Activated T-helper 1 cell treated with anti-CD3 and anti-CD28 coated beads, Interleukin-12 subunit alpha, Interleukin-12 subunit beta, Interleukin-2, Interleukin-4 antibody, amounts not matched to agents 30 ng/mL and 10 ng/mL and 1 ng/mL, durations not matched to agents 14 hours and 24 hours and 36 hours (primary cell): ENCODE data around the gene PRAMEF14. TPM values are rescaled to one million over a fixed set of nuclear protein-coding genes. Genes with fewer than 3 reads are reported as not detected.
"Not testable (repeated sequence)": the region's sequence is repeated elsewhere in the genome, so short reads cannot be mapped to it uniquely, and the experiment has no call there.

Source experiments
- DNase-seq: peaks from one replicate; pipeline ENCODE4 v3.0.0; 2021; ENCODE audit warnings: low spot score
- H3K27ac Mint-ChIP-seq: one replicate; pipeline ENCODE4 v1.8.0; 2021; ENCODE audit warnings: mild to moderate bottlenecking, mixed read lengths
- H3K27me3 Mint-ChIP-seq: one replicate; pipeline ENCODE4 v1.8.0; 2022; ENCODE audit warnings: mild to moderate bottlenecking, moderate library complexity, mixed read lengths; ENCODE audit not compliant: insufficient read depth
- H3K36me3 Mint-ChIP-seq: one replicate; pipeline ENCODE4 v1.8.0; 2021; ENCODE audit warnings: low read depth, mixed read lengths
- H3K4me1 Mint-ChIP-seq: one replicate; pipeline ENCODE4 v1.8.0; 2021; ENCODE audit warnings: low read depth, mixed read lengths
- H3K4me3 Mint-ChIP-seq: one replicate; pipeline ENCODE4 v1.8.0; 2021; ENCODE audit warnings: mild to moderate bottlenecking, moderate library complexity, mixed read lengths
- H3K9me3 Mint-ChIP-seq: one replicate; pipeline ENCODE4 v1.8.0; 2021; ENCODE audit warnings: mixed read lengths
- intact Hi-C: fragments of 100-400 bp; cut with micrococcal nuclease; formaldehyde crosslinking; loops from one replicate; pipeline ENCODE4 v1.15.1; 2024
- total RNA-seq: library from RNA; stranded (reverse); gene quantifications from 2 replicates; pipeline ENCODE4 v1.2.3, GENCODE V29; 2022

PRAMEF14 gene, protein sequence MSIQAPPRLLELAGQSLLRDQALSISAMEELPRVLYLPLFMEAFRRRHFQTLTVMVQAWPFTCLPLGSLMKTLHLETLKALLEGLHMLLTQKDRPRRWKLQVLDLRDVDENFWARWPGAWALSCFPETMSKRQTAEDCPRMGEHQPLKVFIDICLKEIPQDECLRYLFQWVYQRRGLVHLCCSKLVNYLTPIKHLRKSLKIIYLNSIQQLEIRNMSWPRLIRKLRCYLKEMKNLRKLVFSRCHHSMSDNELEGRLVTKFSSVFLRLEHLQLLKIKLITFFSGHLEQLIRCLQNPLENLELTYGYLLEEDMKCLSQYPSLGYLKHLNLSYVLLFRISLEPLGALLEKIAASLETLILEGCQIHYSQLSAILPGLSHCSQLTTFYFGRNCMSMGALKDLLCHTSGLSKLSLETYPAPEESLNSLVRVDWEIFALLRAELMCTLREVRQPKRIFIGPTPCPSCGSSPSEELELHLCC
- total RNA-seq: not detected in 2 replicates

DNA sequence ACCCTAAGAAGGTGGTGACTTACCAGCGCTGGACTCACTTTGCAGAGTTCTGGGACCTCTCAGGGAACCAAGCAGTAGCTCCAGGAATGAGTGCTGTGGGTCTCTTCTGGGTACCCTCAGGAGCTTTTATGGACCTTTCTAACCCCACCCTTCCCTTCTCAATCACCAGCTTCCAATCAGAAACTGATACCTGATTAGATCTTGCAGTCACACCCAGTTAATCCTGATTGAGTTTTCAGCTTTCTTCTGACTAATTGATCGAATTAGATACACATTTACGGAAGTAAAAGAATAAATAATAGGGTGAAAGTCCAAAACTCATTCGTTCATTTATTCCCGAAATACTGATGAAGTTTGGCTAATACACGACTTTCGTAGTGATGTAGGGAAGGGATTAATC is at the start of gene PRAMEF14:
Gene PRAMEF14, minus strand, starts transcription at position 101 of the 400 bp plus-strand sequence. CDS start 1,820 bp downstream, outside the sequence.
- H3K4me3 Mint-ChIP-seq, DNase-seq, H3K27me3 Mint-ChIP-seq, intact Hi-C loops, H3K27ac Mint-ChIP-seq, H3K4me1 Mint-ChIP-seq, H3K9me3 Mint-ChIP-seq, H3K36me3 Mint-ChIP-seq: not testable (repeated sequence)

DNA sequence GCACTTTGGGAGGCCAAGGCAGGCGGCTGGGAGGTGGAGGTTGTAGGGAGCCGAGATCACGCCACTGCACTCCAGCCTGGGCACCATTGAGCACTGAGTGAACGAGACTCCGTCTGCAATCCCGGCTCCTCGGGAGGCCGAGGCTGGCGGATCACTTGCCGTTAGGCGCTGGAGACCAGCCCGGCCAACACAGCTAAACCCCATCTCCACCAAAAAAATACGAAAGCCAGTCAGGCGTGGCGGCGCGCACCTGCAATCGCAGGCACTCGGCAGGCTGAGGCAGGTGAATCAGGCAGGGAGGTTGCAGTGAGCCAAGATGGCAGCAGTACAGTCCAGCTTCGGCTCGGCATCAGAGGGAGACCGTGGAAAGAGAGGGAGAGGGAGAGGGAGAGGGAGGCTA is 48.4 kb upstream of the PRAMEF14 start:
- H3K4me3 Mint-ChIP-seq, H3K9me3 Mint-ChIP-seq, H3K36me3 Mint-ChIP-seq, H3K4me1 Mint-ChIP-seq, intact Hi-C loops, H3K27me3 Mint-ChIP-seq, DNase-seq, H3K27ac Mint-ChIP-seq: not testable (repeated sequence)

DNA sequence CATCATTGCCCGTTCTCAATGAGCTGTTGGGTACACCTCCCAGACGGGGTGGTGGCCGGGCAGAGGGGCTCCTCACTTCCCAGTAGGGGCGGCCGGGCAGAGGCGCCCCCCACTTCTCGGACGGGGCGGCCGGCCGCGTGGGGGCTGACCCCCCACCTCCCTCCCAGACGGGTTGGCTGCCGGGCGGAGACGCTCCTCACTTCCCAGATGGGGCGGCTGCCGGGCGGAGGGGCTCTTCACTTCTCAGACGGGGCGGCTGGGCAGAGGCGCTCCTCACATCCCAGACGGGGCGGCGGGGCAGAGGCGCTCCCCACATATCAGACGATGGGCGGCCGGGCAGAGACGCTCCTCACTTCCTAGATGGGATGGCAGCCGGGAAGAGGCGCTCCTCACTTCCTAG is 47.8 kb upstream of the PRAMEF14 start:
- H3K36me3 Mint-ChIP-seq, H3K27me3 Mint-ChIP-seq, DNase-seq, H3K4me3 Mint-ChIP-seq, H3K27ac Mint-ChIP-seq, H3K9me3 Mint-ChIP-seq, H3K4me1 Mint-ChIP-seq, intact Hi-C loops: not testable (repeated sequence)

DNA sequence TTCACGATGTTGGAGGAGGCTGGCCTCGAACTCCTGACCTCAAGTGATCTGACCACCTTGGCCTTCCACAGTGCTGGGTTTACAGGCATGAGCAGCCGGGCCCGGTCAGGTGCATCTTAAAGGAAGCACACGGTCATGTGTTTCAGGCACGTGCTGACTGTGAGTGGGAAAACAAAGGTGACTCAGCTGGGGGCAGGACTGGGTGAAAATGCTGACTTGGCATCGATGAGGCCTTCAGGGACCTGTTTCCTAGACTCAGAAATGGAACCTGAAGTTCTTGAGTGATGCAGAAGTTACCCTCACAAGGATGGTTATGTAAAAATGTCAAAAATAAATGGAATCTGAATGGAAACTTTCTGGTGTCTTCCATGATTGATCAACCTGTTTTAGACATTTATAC is 46.1 kb upstream of the PRAMEF14 start:
- intact Hi-C loops, H3K36me3 Mint-ChIP-seq, H3K27me3 Mint-ChIP-seq, H3K4me3 Mint-ChIP-seq, H3K9me3 Mint-ChIP-seq, H3K4me1 Mint-ChIP-seq, DNase-seq, H3K27ac Mint-ChIP-seq: not testable (repeated sequence)

GRCh38 chr1:13389332-13389731 is 42.4 kb upstream of the PRAMEF14 start, which contains the start of gene PRAMEF17:
Gene PRAMEF17 (plus strand): TSS chr1:13389632. CDS start chr1:13389658, 26 bp downstream.
- H3K27ac Mint-ChIP-seq, DNase-seq, H3K4me1 Mint-ChIP-seq, H3K4me3 Mint-ChIP-seq, H3K36me3 Mint-ChIP-seq, intact Hi-C loops, H3K9me3 Mint-ChIP-seq, H3K27me3 Mint-ChIP-seq: not testable (repeated sequence)

DNA sequence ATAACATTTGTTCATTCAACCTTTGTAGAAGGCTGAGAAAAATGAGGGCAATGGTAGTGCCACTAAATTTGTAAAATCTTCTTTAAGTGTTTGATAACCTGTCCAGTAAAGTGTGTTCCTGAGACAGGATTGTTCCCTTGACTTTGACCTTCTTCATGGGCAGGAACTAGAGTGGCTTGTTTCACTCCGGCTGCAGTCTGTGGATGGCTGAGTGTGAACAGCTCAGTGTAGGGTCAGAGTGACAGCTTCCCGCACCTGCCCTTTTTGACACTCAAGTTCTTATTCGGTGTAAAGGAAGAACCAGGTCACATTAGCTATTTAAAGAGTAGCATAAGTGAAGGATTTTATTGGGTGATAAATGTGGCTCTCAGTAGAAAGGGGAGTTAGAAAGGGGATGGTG is 33.4 kb upstream of the PRAMEF14 start:
- H3K36me3 Mint-ChIP-seq, H3K4me1 Mint-ChIP-seq, DNase-seq, H3K4me3 Mint-ChIP-seq, H3K9me3 Mint-ChIP-seq, intact Hi-C loops, H3K27ac Mint-ChIP-seq, H3K27me3 Mint-ChIP-seq: not testable (repeated sequence)

GRCh38 chr1:13378983-13379382 is 32.0 kb upstream of the PRAMEF14 start:
- H3K36me3 Mint-ChIP-seq, H3K4me3 Mint-ChIP-seq, H3K9me3 Mint-ChIP-seq, H3K27me3 Mint-ChIP-seq, DNase-seq, H3K27ac Mint-ChIP-seq, H3K4me1 Mint-ChIP-seq, intact Hi-C loops: not testable (repeated sequence)

DNA sequence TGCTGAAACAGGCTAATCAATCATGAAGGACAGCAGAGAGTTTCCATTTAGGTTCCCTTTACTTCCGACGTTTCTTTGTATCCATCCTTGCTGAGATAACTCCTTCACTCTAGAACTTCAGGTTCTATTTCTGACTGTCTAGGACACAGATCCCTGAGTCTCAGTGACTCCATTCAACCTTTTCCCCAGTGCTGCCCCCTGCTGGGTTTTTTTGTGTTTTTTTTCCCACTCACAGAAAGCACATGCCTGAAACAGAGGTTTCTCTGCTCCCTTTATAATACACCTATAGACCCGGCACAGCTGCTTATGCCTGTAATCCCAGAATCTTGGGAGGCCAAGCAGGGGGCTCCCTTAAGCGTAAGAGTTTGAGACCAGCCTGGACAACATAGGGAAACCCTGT is 21.6 kb upstream of the PRAMEF14 start:
- DNase-seq, H3K4me3 Mint-ChIP-seq, intact Hi-C loops, H3K27ac Mint-ChIP-seq, H3K9me3 Mint-ChIP-seq, H3K4me1 Mint-ChIP-seq, H3K27me3 Mint-ChIP-seq, H3K36me3 Mint-ChIP-seq: not testable (repeated sequence)

GRCh38 chr1:13366536-13366935 is 19.6 kb upstream of the PRAMEF14 start:
- intact Hi-C loops, H3K4me3 Mint-ChIP-seq, H3K36me3 Mint-ChIP-seq, H3K4me1 Mint-ChIP-seq, H3K9me3 Mint-ChIP-seq, H3K27ac Mint-ChIP-seq, H3K27me3 Mint-ChIP-seq, DNase-seq: not testable (repeated sequence)

- DNase-seq, H3K4me3 Mint-ChIP-seq, H3K4me1 Mint-ChIP-seq, H3K36me3 Mint-ChIP-seq, H3K9me3 Mint-ChIP-seq, H3K27me3 Mint-ChIP-seq, intact Hi-C loops, H3K27ac Mint-ChIP-seq: not testable (repeated sequence)
Measured at GRCh38 chr1:13364928-13365327, 18.0 kb upstream of the PRAMEF14 start.

- H3K36me3 Mint-ChIP-seq, H3K4me1 Mint-ChIP-seq, H3K9me3 Mint-ChIP-seq, H3K27me3 Mint-ChIP-seq, intact Hi-C loops, H3K27ac Mint-ChIP-seq, H3K4me3 Mint-ChIP-seq, DNase-seq: not testable (repeated sequence)
Measured at GRCh38 chr1:13362364-13362763, 15.4 kb upstream of the PRAMEF14 start.

DNA sequence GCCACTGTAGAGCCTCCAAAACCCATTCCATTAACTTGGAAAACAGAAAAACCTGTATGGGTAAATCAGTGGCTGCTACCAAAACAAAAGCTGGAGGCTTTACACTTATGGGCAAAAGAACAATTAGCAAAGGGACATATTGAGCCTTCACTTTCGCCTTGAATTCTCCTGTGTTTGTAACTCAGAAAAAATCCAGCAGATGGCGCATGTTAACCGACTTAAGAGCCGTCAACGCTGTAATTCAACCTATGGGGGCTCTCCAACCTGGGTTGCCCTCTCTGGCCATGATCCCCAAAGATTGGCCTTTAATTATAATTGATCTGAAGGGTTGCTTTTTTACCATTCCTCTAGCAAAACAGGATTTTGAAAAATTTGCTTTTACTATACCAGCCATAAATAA is 9.8 kb upstream of the PRAMEF14 start:
- H3K4me3 Mint-ChIP-seq, H3K27ac Mint-ChIP-seq, H3K27me3 Mint-ChIP-seq, H3K36me3 Mint-ChIP-seq, H3K9me3 Mint-ChIP-seq, intact Hi-C loops, DNase-seq, H3K4me1 Mint-ChIP-seq: not testable (repeated sequence)

DNA sequence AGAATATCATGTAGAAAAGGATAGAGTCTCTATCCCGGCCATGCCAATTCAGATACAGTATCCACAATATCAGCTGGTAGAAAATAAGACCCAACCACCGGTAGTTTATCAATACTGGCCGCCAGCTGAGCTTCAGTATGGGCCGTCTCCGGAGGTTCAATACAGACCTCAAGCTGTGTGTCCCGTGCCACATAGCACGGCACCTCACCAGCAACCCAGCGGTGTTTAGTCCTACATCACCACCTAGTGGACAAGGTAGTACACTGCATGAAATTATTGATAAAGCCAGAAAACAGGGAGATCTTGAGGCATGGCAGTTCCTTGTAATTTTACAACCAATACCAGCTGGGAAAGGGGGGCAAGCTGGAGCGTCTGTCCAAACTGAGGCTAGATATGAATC is 7.5 kb upstream of the PRAMEF14 start:
- H3K4me1 Mint-ChIP-seq, H3K4me3 Mint-ChIP-seq, H3K9me3 Mint-ChIP-seq, DNase-seq, H3K36me3 Mint-ChIP-seq, intact Hi-C loops, H3K27me3 Mint-ChIP-seq, H3K27ac Mint-ChIP-seq: not testable (repeated sequence)

DNA sequence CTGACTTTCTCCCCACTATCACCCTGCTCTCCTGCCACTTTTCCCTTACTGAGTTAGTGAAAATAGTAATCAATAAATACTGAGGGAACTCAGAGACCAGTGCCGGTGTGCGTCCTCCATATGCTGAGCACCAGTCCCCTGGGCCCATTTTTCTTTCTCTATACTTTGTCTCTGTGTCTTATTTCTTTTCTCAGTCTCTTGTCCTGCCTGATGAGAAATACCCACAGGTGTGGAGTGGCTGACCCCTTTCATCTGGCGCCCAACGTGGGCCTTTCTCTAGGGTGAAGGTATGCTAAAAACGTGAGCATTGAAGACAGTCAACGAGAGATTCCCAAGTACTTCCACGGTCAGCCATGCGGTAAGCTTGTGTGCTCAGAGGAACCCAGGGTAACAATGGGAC is 6.5 kb upstream of the PRAMEF14 start:
- H3K27me3 Mint-ChIP-seq, H3K4me3 Mint-ChIP-seq, H3K9me3 Mint-ChIP-seq, intact Hi-C loops, H3K36me3 Mint-ChIP-seq, H3K27ac Mint-ChIP-seq, DNase-seq, H3K4me1 Mint-ChIP-seq: not testable (repeated sequence)
